ENCODE measurements around the gene UCKL1. TPM values are rescaled to one million over a fixed set of nuclear protein-coding genes. Genes with fewer than 3 reads are reported as not detected.
"Not testable (repeated sequence)": the region's sequence is repeated elsewhere in the genome, so short reads cannot be mapped to it uniquely, and the experiment has no call there.

The UCKL1 gene
- total RNA-seq (2014; rRNA removed; shearing (Covaris generic)): 17.9 and 18.5 TPM in 2 replicates
- 38.6 and 43.9 TPM in 2 replicates for polyA plus RNA-seq (2014; cell fraction: nucleus; rRNA removed)

- DNase-seq (ENCODE audit: extremely low read depth, low read depth): peak; percentile 79
These were observed at the start of gene UCKL1 for GRCh38 chr20:63955827-63956663. UCKL1 (minus strand) TSS chr20:63956416; CDS start chr20:63956372, 44 bp downstream.

GRCh38 chr20:64005394-64005793 is 49.2 kb upstream of the UCKL1 start:
- no peak for DNase-seq (ENCODE audit: extremely low read depth, low read depth)

- DNase-seq (ENCODE audit: extremely low read depth, low read depth): no peak
These were observed 47.9 kb upstream of the UCKL1 start for GRCh38 chr20:64003960-64004725.

GRCh38 chr20:64001607-64002011 is 45.4 kb upstream of the UCKL1 start:
- no peak for DNase-seq (ENCODE audit: extremely low read depth, low read depth)

- DNase-seq (ENCODE audit: extremely low read depth, low read depth): no peak
These were observed 44.7 kb upstream of the UCKL1 start for GRCh38 chr20:64000906-64001305.

- DNase-seq (ENCODE audit: extremely low read depth, low read depth): no peak
These were observed 26.7 kb upstream of the UCKL1 start for GRCh38 chr20:63982937-63983336.

- DNase-seq (ENCODE audit: extremely low read depth, low read depth): peak; percentile 96
These were observed 24.9 kb upstream of the UCKL1 start, which contains the start of gene PRPF6 for GRCh38 chr20:63980806-63981728. PRPF6 (plus strand) TSS chr20:63981132; CDS start chr20:63981246, 114 bp downstream.

- DNase-seq (ENCODE audit: extremely low read depth, low read depth): no peak
These were observed 24.1 kb upstream of the UCKL1 start for GRCh38 chr20:63980317-63980805.

- no peak for DNase-seq (ENCODE audit: extremely low read depth, low read depth)
These were observed 23.5 kb upstream of the UCKL1 start, which contains the start of gene SAMD10 for GRCh38 chr20:63979557-63980316. SAMD10 (minus strand) TSS chr20:63979642; CDS start chr20:63979467, 175 bp downstream.

- DNase-seq (ENCODE audit: extremely low read depth, low read depth): no peak
These were observed 23.0 kb upstream of the UCKL1 start for GRCh38 chr20:63979229-63979556.

- peak; percentile 56 for DNase-seq (ENCODE audit: extremely low read depth, low read depth)
These were observed 22.4 kb upstream of the UCKL1 start for GRCh38 chr20:63978319-63979228.

GRCh38 chr20:63977739-63978276 is 21.6 kb upstream of the UCKL1 start:
- no peak for DNase-seq (ENCODE audit: extremely low read depth, low read depth)

- no peak for DNase-seq (ENCODE audit: extremely low read depth, low read depth)
These were observed 20.9 kb upstream of the UCKL1 start for GRCh38 chr20:63976980-63977738.

GRCh38 chr20:63976511-63976910 is 20.3 kb upstream of the UCKL1 start:
- not testable (repeated sequence) for DNase-seq (ENCODE audit: extremely low read depth, low read depth)

- no peak for DNase-seq (ENCODE audit: extremely low read depth, low read depth)
These were observed 18.4 kb upstream of the UCKL1 start for GRCh38 chr20:63974402-63975200.

- peak; percentile 83 for DNase-seq (ENCODE audit: extremely low read depth, low read depth)
These were observed 17.6 kb upstream of the UCKL1 start for GRCh38 chr20:63973636-63974401.
